ENCODE measurements around the gene TMEM179B. TPM values are rescaled to one million over a fixed set of nuclear protein-coding genes. Genes with fewer than 3 reads are reported as not detected.

TMEM179B gene
- total and polyA plus RNA-seq, 2 of the 13 experiments (the other 11 are each of a cell fraction or from before 2014, with no cell fraction given), result 24.8 to 25.7 TPM

DNA sequence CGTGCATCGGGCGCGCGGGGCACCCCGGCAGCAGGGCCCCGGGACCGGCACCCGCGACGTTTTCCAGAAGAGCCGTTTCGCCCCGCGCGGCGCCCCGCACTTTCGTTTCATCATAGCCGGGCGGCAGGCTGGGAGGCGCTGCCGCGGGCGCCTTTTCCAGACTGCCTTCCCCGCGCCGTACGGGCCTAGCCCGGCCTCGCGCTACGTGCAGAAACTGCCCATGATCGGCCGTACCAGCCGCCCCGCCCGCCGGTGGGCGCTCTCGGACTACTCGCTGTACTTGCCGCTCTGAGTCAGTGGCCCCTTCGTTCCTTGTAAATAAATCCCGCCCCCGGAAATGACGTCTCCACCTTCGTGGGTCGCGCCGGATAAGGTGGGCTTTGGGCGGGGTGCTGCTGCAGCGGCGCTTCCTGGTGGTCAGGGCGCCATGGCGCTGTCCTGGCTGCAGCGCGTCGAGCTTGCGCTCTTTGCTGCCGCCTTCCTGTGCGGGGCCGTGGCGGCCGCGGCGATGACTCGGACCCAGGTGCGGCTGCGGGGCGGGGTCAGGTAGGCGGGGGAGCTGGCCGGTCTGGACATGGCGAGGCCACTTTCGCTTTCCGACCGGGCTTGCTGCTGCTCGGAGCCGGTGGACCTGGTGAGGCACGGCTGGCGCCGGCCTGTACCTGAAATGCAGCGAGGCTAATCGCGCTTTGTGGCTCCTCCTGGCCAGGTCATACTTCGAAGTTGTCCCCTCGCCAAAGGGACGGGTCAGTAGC, at the start of gene TMEM179B (continued):
- TF ChIP-seq, protein P1, sequence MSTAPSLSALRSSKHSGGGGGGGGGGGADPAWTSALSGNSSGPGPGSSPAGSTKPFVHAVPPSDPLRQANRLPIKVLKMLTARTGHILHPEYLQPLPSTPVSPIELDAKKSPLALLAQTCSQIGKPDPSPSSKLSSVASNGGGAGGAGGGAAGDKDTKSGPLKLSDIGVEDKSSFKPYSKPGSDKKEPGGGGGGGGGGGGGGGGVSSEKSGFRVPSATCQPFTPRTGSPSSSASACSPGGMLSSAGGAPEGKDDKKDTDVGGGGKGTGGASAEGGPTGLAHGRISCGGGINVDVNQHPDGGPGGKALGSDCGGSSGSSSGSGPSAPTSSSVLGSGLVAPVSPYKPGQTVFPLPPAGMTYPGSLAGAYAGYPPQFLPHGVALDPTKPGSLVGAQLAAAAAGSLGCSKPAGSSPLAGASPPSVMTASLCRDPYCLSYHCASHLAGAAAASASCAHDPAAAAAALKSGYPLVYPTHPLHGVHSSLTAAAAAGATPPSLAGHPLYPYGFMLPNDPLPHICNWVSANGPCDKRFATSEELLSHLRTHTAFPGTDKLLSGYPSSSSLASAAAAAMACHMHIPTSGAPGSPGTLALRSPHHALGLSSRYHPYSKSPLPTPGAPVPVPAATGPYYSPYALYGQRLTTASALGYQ (CRISPR knock-in tag; IDR thresholded peaks at IDR 0.05), result peak; percentile 47; the same call in 1 of the 2 replicates
- TF ChIP-seq ZNF282 (IDR thresholded peaks at IDR 0.05; ENCODE audit: partially characterized antibody), result no peak
- TF ChIP-seq, protein P2, sequence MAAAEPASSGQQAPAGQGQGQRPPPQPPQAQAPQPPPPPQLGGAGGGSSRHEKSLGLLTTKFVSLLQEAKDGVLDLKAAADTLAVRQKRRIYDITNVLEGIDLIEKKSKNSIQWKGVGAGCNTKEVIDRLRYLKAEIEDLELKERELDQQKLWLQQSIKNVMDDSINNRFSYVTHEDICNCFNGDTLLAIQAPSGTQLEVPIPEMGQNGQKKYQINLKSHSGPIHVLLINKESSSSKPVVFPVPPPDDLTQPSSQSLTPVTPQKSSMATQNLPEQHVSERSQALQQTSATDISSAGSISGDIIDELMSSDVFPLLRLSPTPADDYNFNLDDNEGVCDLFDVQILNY (CRISPR knock-in tag; conservative IDR thresholded peaks at IDR 0.05), result peak; percentile 54; the same call in 1 of the 2 replicates
- TF ChIP-seq SP4 (CRISPR knock-in tag; IDR thresholded peaks at IDR 0.05), result peak; percentile 94
- peak; percentile 75; the same call in 1 of the 2 replicates for TF ChIP-seq ZNF704 (CRISPR knock-in tag; IDR thresholded peaks at IDR 0.05; ENCODE audit: borderline replicate concordance)
- TF ChIP-seq ZNF484 (CRISPR knock-in tag; IDR thresholded peaks at IDR 0.05; ENCODE audit: borderline replicate concordance, low read depth), result no peak
- no peak for TF ChIP-seq HMGA1 (CRISPR knock-in tag; conservative IDR thresholded peaks at IDR 0.05)
- peak; percentile 87 for TF ChIP-seq ZNF781 (CRISPR knock-in tag; IDR thresholded peaks at IDR 0.05; ENCODE audit: borderline replicate concordance, not compliant biosample characterization)
- TF ChIP-seq MXD3 (CRISPR knock-in tag; IDR thresholded peaks at IDR 0.05), result peak; percentile 92
- peak; percentile 67; the same call in 1 of the 2 replicates for TF ChIP-seq ZNF674 (CRISPR knock-in tag; IDR thresholded peaks at IDR 0.05; ENCODE audit: low read depth)
- TF ChIP-seq TFDP2 (CRISPR knock-in tag; IDR thresholded peaks at IDR 0.05), result peak; percentile 81
- no peak for TF ChIP-seq ZFP36 (IDR thresholded peaks at IDR 0.05; ENCODE audit: borderline replicate concordance, low read depth, low read length, partially characterized antibody)
- TF ChIP-seq, protein P3, sequence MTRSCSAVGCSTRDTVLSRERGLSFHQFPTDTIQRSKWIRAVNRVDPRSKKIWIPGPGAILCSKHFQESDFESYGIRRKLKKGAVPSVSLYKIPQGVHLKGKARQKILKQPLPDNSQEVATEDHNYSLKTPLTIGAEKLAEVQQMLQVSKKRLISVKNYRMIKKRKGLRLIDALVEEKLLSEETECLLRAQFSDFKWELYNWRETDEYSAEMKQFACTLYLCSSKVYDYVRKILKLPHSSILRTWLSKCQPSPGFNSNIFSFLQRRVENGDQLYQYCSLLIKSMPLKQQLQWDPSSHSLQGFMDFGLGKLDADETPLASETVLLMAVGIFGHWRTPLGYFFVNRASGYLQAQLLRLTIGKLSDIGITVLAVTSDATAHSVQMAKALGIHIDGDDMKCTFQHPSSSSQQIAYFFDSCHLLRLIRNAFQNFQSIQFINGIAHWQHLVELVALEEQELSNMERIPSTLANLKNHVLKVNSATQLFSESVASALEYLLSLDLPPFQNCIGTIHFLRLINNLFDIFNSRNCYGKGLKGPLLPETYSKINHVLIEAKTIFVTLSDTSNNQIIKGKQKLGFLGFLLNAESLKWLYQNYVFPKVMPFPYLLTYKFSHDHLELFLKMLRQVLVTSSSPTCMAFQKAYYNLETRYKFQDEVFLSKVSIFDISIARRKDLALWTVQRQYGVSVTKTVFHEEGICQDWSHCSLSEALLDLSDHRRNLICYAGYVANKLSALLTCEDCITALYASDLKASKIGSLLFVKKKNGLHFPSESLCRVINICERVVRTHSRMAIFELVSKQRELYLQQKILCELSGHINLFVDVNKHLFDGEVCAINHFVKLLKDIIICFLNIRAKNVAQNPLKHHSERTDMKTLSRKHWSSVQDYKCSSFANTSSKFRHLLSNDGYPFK (CRISPR knock-in tag; IDR thresholded peaks at IDR 0.05; ENCODE audit: borderline replicate concordance), result peak; percentile 90
- peak; percentile 89; the same call in 1 of the 2 replicates for TF ChIP-seq MYC (CRISPR knock-in tag; IDR thresholded peaks at IDR 0.05; ENCODE audit: borderline replicate concordance)
- peak; percentile 93 for TF ChIP-seq ZBTB7B (CRISPR knock-in tag; IDR thresholded peaks at IDR 0.05)
- TF ChIP-seq ZKSCAN8 (CRISPR knock-in tag; IDR thresholded peaks at IDR 0.05; ENCODE audit: borderline replicate concordance), result peak; percentile 77; the same call in 1 of the 2 replicates
